GM23248 (cell line): ENCODE results near the gene OAF. TPM values are rescaled to one million over a fixed set of nuclear protein-coding genes. Genes with fewer than 3 reads are reported as not detected.

Source experiments
- DNase-seq: peaks from one replicate; pipeline ENCODE4 v3.0.0-alpha.2; 2015
- H2AFZ ChIP-seq: fragments of 200-600 bp; sonication (generic); 2 replicates; pipeline ENCODE4 v1.6.1; 2016; ENCODE audit warnings: antibody characterized with exemption
- H3F3A ChIP-seq: fragments of 200-600 bp; sonication (generic); 2 replicates; pipeline ENCODE4 v1.6.1; 2016; ENCODE audit warnings: mild to moderate bottlenecking, antibody characterized with exemption, mixed run types; ENCODE audit not compliant: insufficient read depth
- H3K27ac ChIP-seq: fragments of 200-600 bp; sonication (generic); 2 replicates; pipeline ENCODE4 v1.5.1; 2016; ENCODE audit warnings: mild to moderate bottlenecking
- H3K27me3 ChIP-seq: fragments of 200-600 bp; sonication (generic); replicated peaks from 2 replicates; pipeline ENCODE4 v1.6.1; 2016; ENCODE audit warnings: mild to moderate bottlenecking; ENCODE audit not compliant: insufficient read depth
- H3K36me3 ChIP-seq: fragments of 200-600 bp; sonication (generic); 2 replicates; pipeline ENCODE4 v1.6.1; 2016; ENCODE audit warnings: low read depth, mild to moderate bottlenecking
- H3K4me1 ChIP-seq: fragments of 200-600 bp; sonication (generic); 2 replicates; pipeline ENCODE4 v1.6.1; 2016; ENCODE audit warnings: mild to moderate bottlenecking; ENCODE audit not compliant: insufficient read depth
- H3K4me2 ChIP-seq: fragments of 200-600 bp; sonication (generic); one replicate; pipeline ENCODE4 v1.6.1; 2016; ENCODE audit warnings: mild to moderate bottlenecking; ENCODE audit not compliant: unreplicated experiment
- H3K4me3 ChIP-seq: fragments of 200-600 bp; sonication (generic); 2 replicates; pipeline ENCODE4 v1.5.1; 2016; ENCODE audit warnings: mild to moderate bottlenecking
- H3K79me2 ChIP-seq: fragments of 200-600 bp; sonication (generic); 2 replicates; pipeline ENCODE4 v1.6.1; 2016; ENCODE audit warnings: mild to moderate bottlenecking; ENCODE audit not compliant: insufficient read depth
- H3K9ac ChIP-seq: fragments of 200-600 bp; sonication (generic); 2 replicates; pipeline ENCODE4 v1.6.1; 2016; ENCODE audit warnings: mild to moderate bottlenecking
- H3K9me2 ChIP-seq: fragments of 200-600 bp; sonication (generic); 2 replicates; pipeline ENCODE4 v1.6.1; 2016; ENCODE audit warnings: mixed run types, mild to moderate bottlenecking, moderate library complexity; ENCODE audit not compliant: insufficient read depth
- H3K9me3 ChIP-seq: fragments of 200-600 bp; sonication (generic); one replicate; pipeline ENCODE4 v1.6.1; 2017; ENCODE audit warnings: low read depth
- H4K20me1 ChIP-seq: fragments of 200-600 bp; sonication (generic); 2 replicates; pipeline ENCODE4 v1.6.0; 2016; ENCODE audit not compliant: insufficient read depth
- EZH2 ChIP-seq: fragments of 200-600 bp; sonication (generic); IDR thresholded peaks from 2 replicates; pipeline ENCODE4 v1.6.1; 2018; ENCODE audit warnings: antibody characterized with exemption, mild to moderate bottlenecking; ENCODE audit not compliant: insufficient read depth, poor library complexity, severe bottlenecking
- EZH2phosphoT487 ChIP-seq: fragments of 200-600 bp; sonication (generic); IDR thresholded peaks from 2 replicates; pipeline ENCODE4 v1.6.1; 2018; ENCODE audit warnings: antibody characterized with exemption, moderate library complexity, mild to moderate bottlenecking, low read depth; ENCODE audit not compliant: insufficient read depth
- WGBS, 2 experiments: methylation state at CpG; one replicate each; pipeline ENCODE4 v1.1.6; 2015 to 2017; ENCODE audit warnings: low lambda C conversion rate in 2 of 2, low coverage in 1 of 2; ENCODE audit errors: missing lambda C conversion rate in 2 of 2; 5-methylcytosine and 5-hydroxymethylcytosine counted together
- in situ Hi-C: fragments of 300-500 bp; cut with MboI; formaldehyde crosslinking; loops from 2 replicates; pipeline ENCODE4 v1.15.0; 2020
- polyA plus RNA-seq: library from polyadenylated mRNA; unstranded; fragments of >200 nt; fragmentation: Nextera tagmentation; extraction: Ambion mirVana; gene quantifications from 2 replicates; pipeline ENCODE4 v1.2.1, GENCODE V29; 2016
- total RNA-seq: library from RNA; depleted of rRNA; stranded (reverse); fragments of >200 nt; shearing (Covaris generic); gene quantifications from 2 replicates; pipeline ENCODE4 v1.2.3, GENCODE V29; 2014

OAF gene
- total and polyA plus RNA-seq, 2 experiments from 2014 or later: 80.0 to 116 TPM

GRCh38 chr11:120223793-120224192, 13.0 kb downstream of the OAF start:
- Histone ChIP-seq H3K9ac (no peak overlapping the region), H3K4me3 (no peak overlapping the region), H3K4me2 (no peak overlapping the region), H3K27ac (no peak overlapping the region), H3K9me3 (no peaks in the 10 kb centered on the region), H3K27me3 (no peaks in the 10 kb centered on the region), H3K79me2 (peaks cover 24% of the 10 kb centered on the region; the same call in 1 of the 2 replicates), H3F3A (no peaks in the 10 kb centered on the region), H3K36me3 (peaks cover 3% of the 10 kb centered on the region; the same call in 1 of the 2 replicates), H4K20me1 (no peaks in the 10 kb centered on the region), H3K9me2 (no peaks in the 10 kb centered on the region), H2AFZ (no peak overlapping the region), H3K4me1 (no peaks in the 10 kb centered on the region)
- no peak for DNase-seq
- TF ChIP-seq EZH2phosphoT487 (no peak), EZH2 (no peak)
- in situ Hi-C loops: no loop called here
- 58 to 69% methylated on average over 1 of the region's 1 CpG for WGBS, 2 experiments

GRCh38 chr11:120224361-120224760, 13.5 kb downstream of the OAF start:
- H3F3A ChIP-seq: no peaks in the 10 kb centered on the region
- H3K79me2 ChIP-seq: peaks cover 20% of the 10 kb centered on the region; the same call in 1 of the 2 replicates
- in situ Hi-C loops: no loop called here
- peaks cover 3% of the 10 kb centered on the region; the same call in 1 of the 2 replicates for H3K36me3 ChIP-seq
- H3K9ac ChIP-seq: no peak overlapping the region
- no peak overlapping the region for H2AFZ ChIP-seq
- H4K20me1 ChIP-seq: no peaks in the 10 kb centered on the region
- 67 to 73% methylated on average over 6 of the region's 6 CpGs for WGBS, 2 experiments
- H3K27me3 ChIP-seq: no peaks in the 10 kb centered on the region
- TF ChIP-seq EZH2: no peak
- no peak for TF ChIP-seq EZH2phosphoT487
- H3K4me1 ChIP-seq: no peaks in the 10 kb centered on the region
- H3K9me2 ChIP-seq: no peaks in the 10 kb centered on the region
- H3K4me2 ChIP-seq: no peak overlapping the region
- DNase-seq: no peak
- no peak overlapping the region for H3K4me3 ChIP-seq
- no peaks in the 10 kb centered on the region for H3K9me3 ChIP-seq
- H3K27ac ChIP-seq: no peak overlapping the region

DNA sequence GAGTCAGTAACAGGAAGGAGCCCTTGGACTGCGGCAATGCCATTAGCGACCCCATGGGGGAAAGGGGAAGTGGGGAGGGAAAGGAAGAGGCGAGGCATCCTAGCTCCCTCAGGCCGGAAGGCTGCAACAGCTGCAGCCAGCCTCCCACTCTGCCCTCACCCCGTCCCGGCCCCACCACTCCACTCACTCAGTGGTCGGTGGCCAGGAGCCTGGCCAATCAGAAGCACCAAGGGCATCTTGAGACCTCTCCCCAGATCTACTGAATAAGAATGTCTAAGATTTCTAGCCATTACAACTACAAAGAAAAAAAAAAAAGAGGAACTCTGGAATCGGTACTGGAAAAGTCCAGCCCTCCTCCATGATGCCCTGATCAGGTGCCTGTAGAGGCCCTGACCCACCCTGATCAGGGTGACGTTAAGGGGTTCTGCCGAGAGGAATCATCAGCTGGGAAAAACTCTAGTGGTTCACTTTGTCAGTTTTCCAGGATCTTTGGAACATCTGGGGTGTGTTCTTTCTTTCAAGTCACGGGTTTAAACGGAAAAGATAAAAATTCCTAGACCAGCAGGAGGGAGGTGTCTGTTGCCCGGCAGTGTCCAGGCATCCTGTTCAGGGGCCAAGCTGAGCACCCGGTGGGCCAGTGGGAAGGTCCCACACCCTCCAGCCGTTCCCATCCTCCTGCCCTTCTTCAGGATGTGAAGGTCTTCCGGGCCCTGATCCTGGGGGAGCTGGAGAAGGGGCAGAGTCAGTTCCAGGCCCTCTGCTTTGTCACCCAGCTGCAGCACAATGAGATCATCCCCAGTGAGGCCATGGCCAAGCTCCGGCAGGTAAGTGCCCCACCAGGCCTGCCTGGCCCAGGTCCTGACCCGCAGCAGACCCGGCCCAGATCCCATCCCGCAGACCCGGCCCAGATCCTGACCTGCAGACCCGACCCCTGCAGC, 14.4 kb downstream of the OAF start:
- H3K36me3 ChIP-seq: peaks cover 3% of the 10 kb centered on the region; the same call in 1 of the 2 replicates
- no peak overlapping the region for H2AFZ ChIP-seq
- H3K27ac ChIP-seq: no peak overlapping the region
- no peaks in the 10 kb centered on the region for H3F3A ChIP-seq
- 55 to 59% methylated on average over 21 to 22 of the region's 22 CpGs for WGBS, 2 experiments
- H4K20me1 ChIP-seq: no peaks in the 10 kb centered on the region
- H3K27me3 ChIP-seq: no peaks in the 10 kb centered on the region
- no peak for TF ChIP-seq EZH2
- no peak overlapping the region for H3K4me2 ChIP-seq
- H3K4me3 ChIP-seq: no peak overlapping the region
- H3K9me3 ChIP-seq: no peaks in the 10 kb centered on the region
- in situ Hi-C loops: loop anchor here (5.0 kb wide), 1 partner anchor 53 kb away; no protein-coding TSS in a partner anchor
- H3K9me2 ChIP-seq: no peaks in the 10 kb centered on the region
- no peaks in the 10 kb centered on the region for H3K4me1 ChIP-seq
- DNase-seq: no peak
- peaks cover 12% of the 10 kb centered on the region; the same call in 1 of the 2 replicates for H3K79me2 ChIP-seq
- 0 out of 2 replicates have a peak overlapping the region, but pooled peaks have one; percentile 5 for H3K9ac ChIP-seq

- Histone ChIP-seq H3K4me1 (no peaks in the 10 kb centered on the region), H3K9me2 (no peaks in the 10 kb centered on the region), H3K9me3 (no peaks in the 10 kb centered on the region), H3K79me2 (peaks cover 4% of the 10 kb centered on the region; the same call in 1 of the 2 replicates), H2AFZ (no peak overlapping the region), H3K9ac (no peak overlapping the region), H3K4me3 (no peak overlapping the region), H3K27me3 (no peaks in the 10 kb centered on the region), H4K20me1 (no peaks in the 10 kb centered on the region), H3K4me2 (no peak overlapping the region), H3K27ac (no peak overlapping the region), H3F3A (no peaks in the 10 kb centered on the region), H3K36me3 (peaks cover 3% of the 10 kb centered on the region; the same call in 1 of the 2 replicates)
- 68 to 69% methylated on average over 5 of the region's 5 CpGs for WGBS, 2 experiments
- TF ChIP-seq EZH2 (no peak), EZH2phosphoT487 (no peak)
- no peak for DNase-seq
- in situ Hi-C loops: loop anchor here (5.0 kb wide), 1 partner anchor 54 kb away; no protein-coding TSS in a partner anchor
These were observed 15.4 kb downstream of the OAF start for GRCh38 chr11:120226242-120226641.
